Colon (tissue), 2 donors: ENCODE measurements around the gene TMEM131.

Experiments
- FAIRE-seq: peaks from 2 replicates; lab custom pipeline; 2012; peaks lifted over from hg19 to GRCh38; lab: Jason Lieb, UNC
- donor health status: control.
- donor health status: control.

Gene TMEM131

GRCh38 chr2:97707362-97708047 is 288.2 kb downstream of the TMEM131 start:
- FAIRE-seq: no peak

- no peak for FAIRE-seq
These were observed 288.9 kb downstream of the TMEM131 start for GRCh38 chr2:97706708-97707345.
